Measurements from ENCODE around the gene IFITM1.
"Not testable (repeated sequence)": the region's sequence is repeated elsewhere in the genome, so short reads cannot be mapped to it uniquely, and the experiment has no call there.

- not testable (repeated sequence) for TF ChIP-seq CTCF (IDR thresholded peaks at IDR 0.05); ATF3 (CRISPR knock-in tag; conservative IDR thresholded peaks at IDR 0.05); TEAD4 (CRISPR knock-in tag; IDR thresholded peaks at IDR 0.05)
Measured at GRCh38 chr11:314554-314875, 675 bp downstream of the IFITM1 start.
